GM23338 (cell line): ENCODE data around the gene LRRFIP1. TPM values are rescaled to one million over a fixed set of nuclear protein-coding genes. Genes with fewer than 3 reads are reported as not detected.

ENCODE experiments used
- ATAC-seq: fragments of 200-7000 bp; cut with Tn5 transposase; 3 replicates; pipeline ENCODE4 v1.9.1; 2020
- DNase-seq: peaks from one replicate; pipeline ENCODE4 v3.0.0-alpha.2; 2015; ENCODE audit warnings: low spot score
- H2AFZ ChIP-seq: fragments of 200-600 bp; sonication (generic); 2 replicates; pipeline ENCODE4 v1.8.0; 2016; ENCODE audit warnings: antibody characterized with exemption, mild to moderate bottlenecking, moderate library complexity
- H3F3A ChIP-seq: fragments of 200-600 bp; sonication (generic); replicated peaks from 2 replicates; pipeline ENCODE4 v1.8.0; 2017; ENCODE audit warnings: antibody characterized with exemption, mixed run types, low read depth
- H3K27ac ChIP-seq: fragments of 200-600 bp; sonication (generic); 2 replicates; pipeline ENCODE4 v1.6.1; 2016; ENCODE audit warnings: low read depth
- H3K27me3 ChIP-seq: fragments of 200-600 bp; sonication (generic); 2 replicates; pipeline ENCODE4 v1.8.0; 2016; ENCODE audit warnings: mild to moderate bottlenecking, mixed run types, moderate library complexity; ENCODE audit not compliant: insufficient read depth
- H3K36me3 ChIP-seq: fragments of 200-600 bp; sonication (generic); 2 replicates; pipeline ENCODE4 v1.8.0; 2016; ENCODE audit warnings: mild to moderate bottlenecking; ENCODE audit not compliant: insufficient read depth
- H3K4me1 ChIP-seq: fragments of 200-600 bp; sonication (generic); 2 replicates; pipeline ENCODE4 v1.8.0; 2016; ENCODE audit warnings: mild to moderate bottlenecking, moderate library complexity; ENCODE audit not compliant: insufficient read depth
- H3K4me2 ChIP-seq: fragments of 200-600 bp; sonication (generic); 2 replicates; pipeline ENCODE4 v1.7.1; 2017; ENCODE audit warnings: mixed run types
- H3K4me3 ChIP-seq: fragments of 200-600 bp; sonication (generic); 2 replicates; pipeline ENCODE4 v1.6.1; 2016; ENCODE audit warnings: mixed run types
- H3K79me2 ChIP-seq: fragments of 200-600 bp; sonication (generic); replicated peaks from 2 replicates; pipeline ENCODE4 v1.8.0; 2017; ENCODE audit warnings: mild to moderate bottlenecking; ENCODE audit not compliant: insufficient read depth
- H3K9me2 ChIP-seq: fragments of 200-600 bp; sonication (generic); 2 replicates; pipeline ENCODE4 v1.8.0; 2017; ENCODE audit not compliant: insufficient read depth
- H4K20me1 ChIP-seq: fragments of 200-600 bp; sonication (generic); replicated peaks from 2 replicates; pipeline ENCODE4 v1.8.0; 2017; ENCODE audit warnings: mild to moderate bottlenecking; ENCODE audit not compliant: insufficient read depth
- H3K27ac Mint-ChIP-seq: 2 replicates; pipeline ENCODE4 v1.8.0; 2020; ENCODE audit warnings: inconsistent platforms, mild to moderate bottlenecking, moderate library complexity, mixed read lengths
- H3K27me3 Mint-ChIP-seq: 3 replicates; pipeline ENCODE4 v1.8.0; 2022; ENCODE audit warnings: low read depth, mild to moderate bottlenecking, moderate library complexity, mixed read lengths, inconsistent platforms; ENCODE audit not compliant: insufficient read depth, poor library complexity
- H3K36me3 Mint-ChIP-seq: 3 replicates; pipeline ENCODE4 v1.8.0; 2021; ENCODE audit warnings: low read depth, mild to moderate bottlenecking, inconsistent platforms, moderate library complexity, mixed read lengths
- H3K4me1 Mint-ChIP-seq: 3 replicates; pipeline ENCODE4 v1.8.0; 2020; ENCODE audit warnings: mild to moderate bottlenecking, inconsistent platforms, mixed read lengths
- H3K4me3 Mint-ChIP-seq: 3 replicates; pipeline ENCODE4 v1.8.0; 2021; ENCODE audit warnings: moderate library complexity, mild to moderate bottlenecking, inconsistent platforms, mixed read lengths
- H3K9me3 Mint-ChIP-seq: 3 replicates; pipeline ENCODE4 v1.8.0; 2020; ENCODE audit warnings: moderate library complexity, mild to moderate bottlenecking, inconsistent platforms, mixed read lengths
- CREB1 ChIP-seq: fragments of 250-450 bp; sonication (Bioruptor Pico); IDR thresholded peaks from 2 replicates; pipeline ENCODE4 v1.5.0; 2020; ENCODE audit warnings: low read depth, mild to moderate bottlenecking, moderate library complexity
- CTCF ChIP-seq, 2 experiments: fragments of 200-600 bp in 1 of 2; sonication (generic) in 1 of 2; conservative IDR thresholded peaks; 2 replicates each; pipeline versions ENCODE4 v1.5.1 to v1.6.1; 2016 to 2017; ENCODE audit warnings: antibody characterized with exemption in 2 of 2, low read depth in 2 of 2, mild to moderate bottlenecking in 2 of 2, moderate library complexity in 1 of 2
- ETS1 ChIP-seq: IDR thresholded peaks from 2 replicates; pipeline ENCODE4 v1.6.1; 2016; ENCODE audit warnings: antibody characterized with exemption
- EZH2phosphoT487 ChIP-seq: fragments of 200-600 bp; sonication (generic); IDR thresholded peaks from one replicate; pipeline ENCODE4 v1.8.1; 2018; ENCODE audit warnings: antibody characterized with exemption; ENCODE audit not compliant: unreplicated experiment
- JUNB ChIP-seq: IDR thresholded peaks from one replicate; pipeline ENCODE4 v1.6.1; 2016; ENCODE audit warnings: antibody characterized with exemption; ENCODE audit not compliant: unreplicated experiment
- NANOG ChIP-seq: IDR thresholded peaks from 2 replicates; pipeline ENCODE4 v1.6.1; 2016; ENCODE audit warnings: antibody characterized with exemption, borderline replicate concordance
- POLR2AphosphoS5 ChIP-seq: IDR thresholded peaks from 2 replicates; pipeline ENCODE4 v1.6.1; 2016; ENCODE audit warnings: antibody characterized with exemption, low read depth
- STAT1 ChIP-seq: IDR thresholded peaks from one replicate; pipeline ENCODE4 v1.6.1; 2016; ENCODE audit warnings: antibody characterized with exemption; ENCODE audit not compliant: unreplicated experiment
- ZNF114 ChIP-seq: fragments of 250-450 bp; sonication (Bioruptor Pico); IDR thresholded peaks from 2 replicates; pipeline ENCODE4 v1.5.0; 2020; ENCODE audit warnings: mild to moderate bottlenecking, moderate library complexity
- ZNF331 ChIP-seq: fragments of 250-450 bp; sonication (Bioruptor Pico); IDR thresholded peaks from 2 replicates; pipeline ENCODE4 v1.5.0; 2020; ENCODE audit warnings: low read depth, mild to moderate bottlenecking, moderate library complexity
- ZNF462 ChIP-seq: fragments of 250-450 bp; sonication (Bioruptor Pico); IDR thresholded peaks from 2 replicates; pipeline ENCODE4 v1.5.0; 2020; ENCODE audit warnings: mild to moderate bottlenecking, moderate library complexity
- polyA plus RNA-seq: library from polyadenylated mRNA; unstranded; fragments of >200 nt; fragmentation: Nextera tagmentation; extraction: Ambion mirVana; gene quantifications from 2 replicates; pipeline ENCODE4 v1.2.1, GENCODE V29; 2016
- total RNA-seq: library from RNA; depleted of rRNA; stranded (reverse); fragments of >200 nt; shearing (Covaris generic); gene quantifications from 2 replicates; pipeline ENCODE4 v1.2.3, GENCODE V29; 2014

The LRRFIP1 gene
- total and polyA plus RNA-seq, 2 experiments from 2014 or later, result 59.6 to 178 TPM

- TF ChIP-seq EZH2phosphoT487, result no peak
- no peak for TF ChIP-seq CREB1 (CRISPR knock-in tag)
- TF ChIP-seq NANOG, result no peak
- no peak for TF ChIP-seq ZNF114 (CRISPR knock-in tag)
- no peak for TF ChIP-seq JUNB
- no peak for TF ChIP-seq STAT1
- no peak for TF ChIP-seq ETS1
- no peak for TF ChIP-seq ZNF331 (CRISPR knock-in tag)
Measured at GRCh38 chr2:237628247-237629187, 1.1 kb downstream of the LRRFIP1 start (continued).

GRCh38 chr2:237629188-237629534 lies 1.8 kb downstream of the LRRFIP1 start:
- H3K27ac ChIP-seq, result no peak overlapping the region
- 0 out of 2 replicates have a peak overlapping the region, but pooled peaks have one; percentile 95 for H3K4me2 ChIP-seq
- no peaks in the 10 kb centered on the region; the same call in none of the 2 replicates for H3K9me2 ChIP-seq
- peaks cover 28% of the 10 kb centered on the region for H3K27me3 Mint-ChIP-seq
- no peaks in the 10 kb centered on the region; the same call in 1 of the 2 replicates for H4K20me1 ChIP-seq
- peaks cover 29% of the 10 kb centered on the region for H3K4me1 Mint-ChIP-seq
- H3K27me3 ChIP-seq, result peaks cover 40% of the 10 kb centered on the region
- 0 out of 3 replicates have a peak overlapping the region, but pooled peaks have one; percentile 17 for H3K4me3 Mint-ChIP-seq
- no peak overlapping the region for H2AFZ ChIP-seq
- no peak for DNase-seq
- no peak overlapping the region for H3K27ac Mint-ChIP-seq
- H3K79me2 ChIP-seq, result peaks cover 19% of the 10 kb centered on the region
- H3F3A ChIP-seq, result no peaks in the 10 kb centered on the region; the same call in 1 of the 2 replicates
- peaks cover 12% of the 10 kb centered on the region for H3K4me1 ChIP-seq
- H3K36me3 Mint-ChIP-seq, result peaks cover 28% of the 10 kb centered on the region
- H3K36me3 ChIP-seq, result 0 out of 2 replicates have a peak, but pooled peaks cover 3% of the 10 kb centered on the region
- no peaks in the 10 kb centered on the region; the same call in 1 of the 3 replicates for H3K9me3 Mint-ChIP-seq
- H3K4me3 ChIP-seq, result no peak overlapping the region
- no peak for ATAC-seq
- no peak for TF ChIP-seq EZH2phosphoT487
- TF ChIP-seq ETS1, result no peak
- TF ChIP-seq CTCF (conservative IDR thresholded peaks at IDR 0.05; ENCODE audit: low read depth in 2 of 2), result no peak
- no peak for TF ChIP-seq JUNB
- TF ChIP-seq STAT1, result no peak
- no peak for TF ChIP-seq ZNF462 (CRISPR knock-in tag)
- no peak for TF ChIP-seq ZNF114 (CRISPR knock-in tag)
- TF ChIP-seq ZNF331 (CRISPR knock-in tag), result no peak
- TF ChIP-seq CREB1 (CRISPR knock-in tag), result no peak
- no peak for TF ChIP-seq NANOG
- TF ChIP-seq POLR2AphosphoS5, result no peak
